H1 (cell line): ENCODE results near the gene FAM114A2.

Experiments
- CHD1 ChIP-seq: IDR thresholded peaks from 2 replicates; pipeline ENCODE4 v1.6.1; 2012; ENCODE audit warnings: low read depth, low read length, improper control_type of control experiment
- ZNF274 ChIP-seq: IDR thresholded peaks from 2 replicates; pipeline ENCODE4 v1.7.0; 2012; ENCODE audit warnings: low read length, borderline replicate concordance; ENCODE audit errors: extremely low read depth
- TF ChIP-seq, protein P1 (sequence below), 3 experiments: IDR thresholded peaks; 1 replicate in 2 of 3; 2 replicates in 1 of 3; pipeline versions ENCODE4 v1.5.1 to v1.6.1; 2011; ENCODE audit warnings: low read length in 3 of 3, mild to moderate bottlenecking in 3 of 3, inconsistent platforms in 2 of 3, low read depth in 1 of 3, moderate library complexity in 1 of 3; ENCODE audit not compliant: insufficient read depth in 1 of 3; ENCODE audit errors: control extremely low read depth in 1 of 3
- TF ChIP-seq, protein P2 (sequence below): IDR thresholded peaks from 2 replicates; pipeline ENCODE4 v1.6.1; 2011; ENCODE audit warnings: low read length, improper control_type of control experiment

DNA sequence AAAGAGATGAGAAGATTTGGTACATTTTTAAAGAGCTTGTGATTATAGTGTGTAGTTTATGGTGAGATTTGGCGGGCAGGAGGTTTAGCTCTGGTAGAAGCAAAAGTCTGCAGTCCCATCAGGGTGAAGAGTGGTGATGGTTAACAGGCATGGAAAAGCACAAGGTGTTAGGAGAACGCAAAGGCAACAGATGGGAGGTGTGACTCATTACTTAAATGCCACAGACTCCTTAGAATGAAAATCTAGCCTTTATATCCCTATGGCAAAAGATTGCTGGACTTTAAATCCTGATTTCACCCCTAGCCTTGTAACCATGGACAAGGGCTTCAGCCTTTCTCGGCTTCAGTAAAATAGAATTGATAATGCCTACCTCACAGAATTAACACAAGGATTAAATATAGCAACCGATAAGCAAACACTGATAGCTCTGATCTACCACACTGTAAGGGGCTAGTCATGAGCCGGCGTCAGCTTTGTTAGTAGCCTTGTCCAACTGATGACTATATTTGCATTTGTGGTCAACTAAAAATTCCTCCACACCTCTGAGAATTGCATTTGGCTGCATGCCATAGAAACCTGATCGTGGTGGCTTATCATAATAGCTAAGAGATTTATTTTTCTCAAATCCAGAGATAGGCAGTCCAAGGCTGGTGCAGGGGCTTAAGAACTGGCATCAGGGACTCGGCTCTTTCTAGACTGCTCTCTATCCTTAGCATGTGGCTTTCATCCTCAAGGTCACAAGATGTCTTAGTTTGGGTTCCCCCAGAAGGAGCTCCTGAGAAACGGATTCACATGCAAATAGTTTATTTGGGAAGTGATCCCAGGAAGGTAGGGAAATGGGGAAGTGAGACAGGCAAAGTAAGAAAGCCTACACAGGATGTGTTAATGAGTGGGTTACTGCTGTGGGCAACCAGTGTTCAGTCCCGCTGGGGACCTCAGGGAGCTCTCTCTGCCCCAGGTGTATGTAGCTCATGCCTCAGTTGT is 19.6 kb upstream of the FAM114A2 start:
- TF ChIP-seq, protein P1, sequence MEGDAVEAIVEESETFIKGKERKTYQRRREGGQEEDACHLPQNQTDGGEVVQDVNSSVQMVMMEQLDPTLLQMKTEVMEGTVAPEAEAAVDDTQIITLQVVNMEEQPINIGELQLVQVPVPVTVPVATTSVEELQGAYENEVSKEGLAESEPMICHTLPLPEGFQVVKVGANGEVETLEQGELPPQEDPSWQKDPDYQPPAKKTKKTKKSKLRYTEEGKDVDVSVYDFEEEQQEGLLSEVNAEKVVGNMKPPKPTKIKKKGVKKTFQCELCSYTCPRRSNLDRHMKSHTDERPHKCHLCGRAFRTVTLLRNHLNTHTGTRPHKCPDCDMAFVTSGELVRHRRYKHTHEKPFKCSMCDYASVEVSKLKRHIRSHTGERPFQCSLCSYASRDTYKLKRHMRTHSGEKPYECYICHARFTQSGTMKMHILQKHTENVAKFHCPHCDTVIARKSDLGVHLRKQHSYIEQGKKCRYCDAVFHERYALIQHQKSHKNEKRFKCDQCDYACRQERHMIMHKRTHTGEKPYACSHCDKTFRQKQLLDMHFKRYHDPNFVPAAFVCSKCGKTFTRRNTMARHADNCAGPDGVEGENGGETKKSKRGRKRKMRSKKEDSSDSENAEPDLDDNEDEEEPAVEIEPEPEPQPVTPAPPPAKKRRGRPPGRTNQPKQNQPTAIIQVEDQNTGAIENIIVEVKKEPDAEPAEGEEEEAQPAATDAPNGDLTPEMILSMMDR (IDR thresholded peaks at IDR 0.05; ENCODE audit: control extremely low read depth in 1 of 3, insufficient read depth in 1 of 3, low read depth in 1 of 3, low read length in 3 of 3), result no peak
- TF ChIP-seq CHD1, result no peak
- no peak for TF ChIP-seq ZNF274
- TF ChIP-seq, protein P2, sequence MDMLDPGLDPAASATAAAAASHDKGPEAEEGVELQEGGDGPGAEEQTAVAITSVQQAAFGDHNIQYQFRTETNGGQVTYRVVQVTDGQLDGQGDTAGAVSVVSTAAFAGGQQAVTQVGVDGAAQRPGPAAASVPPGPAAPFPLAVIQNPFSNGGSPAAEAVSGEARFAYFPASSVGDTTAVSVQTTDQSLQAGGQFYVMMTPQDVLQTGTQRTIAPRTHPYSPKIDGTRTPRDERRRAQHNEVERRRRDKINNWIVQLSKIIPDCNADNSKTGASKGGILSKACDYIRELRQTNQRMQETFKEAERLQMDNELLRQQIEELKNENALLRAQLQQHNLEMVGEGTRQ, result no peak
